ENCODE measurements around the gene BMP6. TPM values are rescaled to one million over a fixed set of nuclear protein-coding genes. Genes with fewer than 3 reads are reported as not detected.

Gene BMP6
- total RNA-seq, 1 donor from 2014 or later, result 3.2 TPM

DNA sequence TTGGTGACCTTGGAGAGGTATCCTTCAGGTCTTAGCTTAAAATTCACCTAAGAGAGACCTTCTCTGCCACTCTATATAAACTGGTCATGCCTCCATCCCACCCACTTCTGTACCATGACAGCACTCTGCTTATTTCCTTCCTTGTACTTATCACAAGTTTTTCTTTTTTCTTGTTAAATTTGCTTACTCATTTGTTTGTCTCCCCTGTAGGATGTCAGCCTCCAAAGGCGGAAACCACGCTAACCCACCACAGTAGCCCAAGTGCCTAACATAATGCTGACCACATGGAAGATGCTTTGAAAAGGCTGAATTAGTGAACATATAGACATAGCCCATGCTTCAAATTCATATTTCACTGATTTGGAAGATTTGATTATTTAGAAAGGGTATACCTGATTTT, 5.4 kb downstream of the BMP6 start:
- Histone ChIP-seq H3K4me1 (peaks cover 25% of the 10 kb centered on the region), H3K9me3 (no peaks in the 10 kb centered on the region), H3K27me3 (no peaks in the 10 kb centered on the region), H3K36me3 (no peaks in the 10 kb centered on the region), H3K27ac (no peak overlapping the region), H3K4me3 (no peak overlapping the region)
- no peak for DNase-seq (ENCODE audit: extremely low spot score in 2 of 2)
- intact Hi-C loops (cut with DNase I), result no loop called here
- TF ChIP-seq, protein P1, sequence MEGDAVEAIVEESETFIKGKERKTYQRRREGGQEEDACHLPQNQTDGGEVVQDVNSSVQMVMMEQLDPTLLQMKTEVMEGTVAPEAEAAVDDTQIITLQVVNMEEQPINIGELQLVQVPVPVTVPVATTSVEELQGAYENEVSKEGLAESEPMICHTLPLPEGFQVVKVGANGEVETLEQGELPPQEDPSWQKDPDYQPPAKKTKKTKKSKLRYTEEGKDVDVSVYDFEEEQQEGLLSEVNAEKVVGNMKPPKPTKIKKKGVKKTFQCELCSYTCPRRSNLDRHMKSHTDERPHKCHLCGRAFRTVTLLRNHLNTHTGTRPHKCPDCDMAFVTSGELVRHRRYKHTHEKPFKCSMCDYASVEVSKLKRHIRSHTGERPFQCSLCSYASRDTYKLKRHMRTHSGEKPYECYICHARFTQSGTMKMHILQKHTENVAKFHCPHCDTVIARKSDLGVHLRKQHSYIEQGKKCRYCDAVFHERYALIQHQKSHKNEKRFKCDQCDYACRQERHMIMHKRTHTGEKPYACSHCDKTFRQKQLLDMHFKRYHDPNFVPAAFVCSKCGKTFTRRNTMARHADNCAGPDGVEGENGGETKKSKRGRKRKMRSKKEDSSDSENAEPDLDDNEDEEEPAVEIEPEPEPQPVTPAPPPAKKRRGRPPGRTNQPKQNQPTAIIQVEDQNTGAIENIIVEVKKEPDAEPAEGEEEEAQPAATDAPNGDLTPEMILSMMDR (IDR thresholded peaks at IDR 0.05), result no peak
- TF ChIP-seq POLR2A (IDR thresholded peaks at IDR 0.05) (no peak), POLR2AphosphoS5 (IDR thresholded peaks at IDR 0.05; ENCODE audit: insufficient read depth in 1 of 2, low read depth in 1 of 2) (no peak)

DNA sequence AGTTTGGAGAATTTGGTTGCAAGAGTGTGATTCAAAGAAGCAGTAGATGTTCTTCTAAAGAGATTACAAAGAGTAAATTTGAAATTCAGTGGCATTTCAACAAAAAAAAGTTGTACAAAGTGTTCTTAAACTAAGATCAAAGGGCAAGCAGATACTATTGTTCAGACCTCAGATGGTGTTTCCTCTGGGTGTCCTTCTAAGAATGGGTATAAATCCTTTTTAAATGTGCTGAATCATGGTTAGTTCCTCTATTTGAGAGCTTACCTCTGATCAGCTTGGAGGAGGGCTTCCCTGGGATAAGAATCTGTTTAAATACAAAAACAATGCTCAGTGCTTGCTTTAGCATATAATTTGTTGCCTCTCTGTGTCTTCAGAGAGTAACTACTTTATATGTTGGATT, 6.3 kb downstream of the BMP6 start:
- TF ChIP-seq POLR2A (IDR thresholded peaks at IDR 0.05), result no peak
- no peak for TF ChIP-seq POLR2AphosphoS5 (IDR thresholded peaks at IDR 0.05; ENCODE audit: insufficient read depth in 1 of 2, low read depth in 1 of 2)
- TF ChIP-seq, protein P1 (IDR thresholded peaks at IDR 0.05), result no peak
- H3K27ac ChIP-seq, result no peak overlapping the region
- DNase-seq (ENCODE audit: extremely low spot score in 2 of 2), result no peak
- no peaks in the 10 kb centered on the region for H3K27me3 ChIP-seq
- no peaks in the 10 kb centered on the region for H3K9me3 ChIP-seq
- H3K4me3 ChIP-seq, result no peak overlapping the region
- no peaks in the 10 kb centered on the region for H3K36me3 ChIP-seq
- intact Hi-C loops (cut with DNase I), result no loop called here
- peaks cover 18% of the 10 kb centered on the region for H3K4me1 ChIP-seq

DNA sequence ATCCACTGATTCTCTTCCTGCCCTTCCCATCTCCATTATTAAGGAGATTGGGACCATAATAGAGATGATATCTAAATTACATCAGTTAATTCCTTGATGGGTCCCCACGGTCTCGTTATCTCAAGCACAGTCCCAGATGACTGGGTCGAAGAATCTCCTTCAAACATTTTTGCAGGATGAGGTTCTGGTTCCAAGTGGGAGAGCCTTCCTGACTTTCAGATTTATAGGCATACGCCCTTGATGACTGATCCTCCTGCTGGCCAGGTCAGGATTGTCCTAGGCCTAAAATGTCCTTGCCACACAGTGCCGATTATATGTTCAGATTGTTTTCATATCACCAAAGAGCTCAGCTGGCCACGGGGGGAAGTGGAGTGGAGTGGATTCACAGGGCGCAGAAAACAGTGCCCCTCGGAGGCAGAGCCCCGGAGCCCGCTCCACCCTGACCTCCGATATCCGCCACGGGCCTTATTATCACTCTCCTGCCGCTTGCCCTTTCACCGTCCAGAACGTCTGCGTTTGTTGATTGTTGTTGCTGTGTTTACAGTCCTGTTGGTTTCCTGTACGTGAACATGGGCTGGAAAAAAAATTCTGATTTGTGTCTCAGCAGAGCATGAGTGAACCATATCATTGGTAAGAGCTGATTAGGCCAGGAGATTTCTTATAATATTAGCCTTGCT, 8.9 kb downstream of the BMP6 start:
- Histone ChIP-seq H3K27ac (no peak overlapping the region), H3K4me3 (no peak overlapping the region), H3K4me1 (no peaks in the 10 kb centered on the region), H3K27me3 (no peaks in the 10 kb centered on the region), H3K9me3 (no peaks in the 10 kb centered on the region), H3K36me3 (no peaks in the 10 kb centered on the region)
- DNase-seq (ENCODE audit: extremely low spot score in 2 of 2), result no peak
- intact Hi-C loops (cut with DNase I), result no loop called here
- TF ChIP-seq POLR2AphosphoS5 (IDR thresholded peaks at IDR 0.05; ENCODE audit: insufficient read depth in 1 of 2, low read depth in 1 of 2) (no peak), POLR2A (IDR thresholded peaks at IDR 0.05) (no peak)
- TF ChIP-seq, protein P1 (IDR thresholded peaks at IDR 0.05), result no peak

DNA sequence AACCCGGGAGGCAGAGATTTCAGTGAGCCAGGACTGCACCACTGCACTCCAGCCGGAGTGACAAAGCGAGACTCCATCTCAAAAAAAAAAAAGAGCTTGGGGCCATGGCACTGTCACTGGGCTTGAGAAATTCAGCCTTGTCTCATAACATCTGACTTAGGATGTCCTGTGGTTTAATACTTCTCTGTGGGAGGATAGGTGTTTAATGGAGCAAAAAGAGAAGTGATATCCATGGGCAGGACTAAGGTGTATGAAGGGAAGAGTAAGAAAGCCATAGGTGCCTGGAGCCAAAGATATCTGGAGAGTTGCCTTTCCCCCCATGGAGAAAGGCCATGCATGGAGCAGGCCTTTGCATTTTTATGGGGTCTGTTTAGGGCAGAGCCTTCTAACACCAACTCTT, 11.2 kb downstream of the BMP6 start:
- Histone ChIP-seq H3K4me3 (no peak overlapping the region), H3K27ac (no peak overlapping the region), H3K36me3 (no peaks in the 10 kb centered on the region), H3K27me3 (no peaks in the 10 kb centered on the region), H3K4me1 (no peaks in the 10 kb centered on the region), H3K9me3 (no peaks in the 10 kb centered on the region)
- DNase-seq (ENCODE audit: extremely low spot score in 2 of 2), result no peak
- intact Hi-C loops (cut with DNase I), result no loop called here
- TF ChIP-seq POLR2A (IDR thresholded peaks at IDR 0.05), result no peak
- no peak for TF ChIP-seq POLR2AphosphoS5 (IDR thresholded peaks at IDR 0.05; ENCODE audit: insufficient read depth in 1 of 2, low read depth in 1 of 2)

DNA sequence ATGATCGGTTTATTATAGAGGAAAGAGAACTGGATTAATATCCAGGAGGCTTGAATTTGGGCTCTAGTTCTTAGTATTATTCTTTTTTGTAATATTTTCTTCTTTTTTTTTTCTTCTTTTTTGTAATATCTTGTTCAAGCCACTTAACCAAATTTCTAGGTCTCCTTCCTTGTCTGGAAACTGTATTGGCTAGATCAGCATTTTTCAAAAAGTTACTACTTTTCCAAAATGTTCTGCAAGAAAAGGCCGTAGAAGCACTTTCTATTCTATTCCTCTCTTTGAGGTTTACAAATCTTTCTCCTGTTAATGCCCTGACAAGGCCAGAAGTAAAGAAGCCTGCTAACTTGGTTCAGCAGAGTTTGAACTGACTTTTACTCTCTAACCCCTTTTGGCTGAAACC, 12.0 kb downstream of the BMP6 start:
- H3K27me3 ChIP-seq, result no peaks in the 10 kb centered on the region
- intact Hi-C loops (cut with DNase I), result no loop called here
- TF ChIP-seq POLR2A (IDR thresholded peaks at IDR 0.05) (no peak), POLR2AphosphoS5 (IDR thresholded peaks at IDR 0.05; ENCODE audit: insufficient read depth in 1 of 2, low read depth in 1 of 2) (no peak)
- TF ChIP-seq, protein P1 (IDR thresholded peaks at IDR 0.05), result no peak

More for the DNA sequence above, 12.0 kb downstream of the BMP6 start:
- no peaks in the 10 kb centered on the region for H3K9me3 ChIP-seq
- DNase-seq (ENCODE audit: extremely low spot score in 2 of 2), result no peak
- H3K4me1 ChIP-seq, result no peaks in the 10 kb centered on the region
- H3K4me3 ChIP-seq, result no peak overlapping the region
- no peak overlapping the region for H3K27ac ChIP-seq
- H3K36me3 ChIP-seq, result no peaks in the 10 kb centered on the region

Measured in vagina (tissue), 2 donors.